ENCODE measurements around the gene CMTM4. TPM values are rescaled to one million over a fixed set of nuclear protein-coding genes. Genes with fewer than 3 reads are reported as not detected.

The CMTM4 gene
- total and polyA plus RNA-seq, 2 of the 4 experiments (the other 2 are of a cell fraction): 9.0 to 14.5 TPM

DNA sequence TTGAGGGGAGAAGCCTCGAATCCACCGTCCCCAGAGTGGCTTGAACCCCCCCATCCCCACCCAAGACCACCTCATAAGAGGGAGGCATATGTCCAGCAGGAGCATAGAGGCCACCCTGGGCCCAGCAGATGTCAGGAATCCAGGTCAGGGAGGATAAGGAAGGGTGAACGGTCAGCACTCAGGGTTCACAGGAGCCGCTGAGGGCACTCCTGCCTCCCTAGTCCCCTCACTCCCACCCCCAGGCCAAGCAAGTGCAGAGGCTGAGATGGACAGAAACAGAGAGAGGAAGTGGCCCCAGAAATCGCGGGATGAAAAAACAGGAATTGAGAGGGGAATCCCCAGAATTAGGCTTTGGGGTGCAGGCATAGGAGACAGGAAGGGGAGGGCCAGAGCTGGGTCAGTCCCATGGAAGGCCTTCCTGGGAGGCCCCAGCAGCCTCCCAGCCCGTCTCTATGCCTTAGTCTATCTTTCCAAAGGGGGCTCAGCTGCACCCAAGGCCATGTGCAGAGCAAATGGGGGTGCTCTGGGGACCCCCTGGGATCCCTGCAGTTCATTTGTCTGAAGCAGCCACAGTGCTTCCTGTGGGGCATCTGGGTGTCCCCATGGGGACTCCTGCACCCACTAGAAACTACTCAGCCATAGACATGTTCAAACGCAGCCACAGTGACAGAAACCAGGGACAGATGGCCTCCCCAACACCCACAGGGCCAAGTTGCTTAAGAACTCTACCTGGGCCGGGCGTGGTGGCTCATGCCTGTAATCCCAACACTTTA, 90.4 kb downstream of the CMTM4 start (continued):
- TF ChIP-seq POLR2A (IDR thresholded peaks at IDR 0.05; ENCODE audit: low read depth, low read length) (no peak), RFX5 (IDR thresholded peaks at IDR 0.05; ENCODE audit: low read depth, low read length) (no peak)

GRCh38 chr16:66605177-66605978, 91.2 kb downstream of the CMTM4 start:
- Histone ChIP-seq H3K9me1 (ENCODE audit: insufficient read depth, low read length) (peaks cover 10% of the 10 kb centered on the region), H3K4me2 (ENCODE audit: low read depth, low read length) (peak overlapping the region; percentile 81), H2BK15ac (ENCODE audit: low read depth, low read length) (no peak overlapping the region; the same call in 2 of the 3 replicates), H3K4me1 (ENCODE audit: control insufficient read depth, insufficient read depth, low read length) (peaks cover 21% of the 10 kb centered on the region), H2AK9ac (replicated peaks; ENCODE audit: low read depth, low read length, poor library complexity) (peak overlapping the region; percentile 94), H3K56ac (ENCODE audit: extremely low read depth, insufficient read depth, low read length) (no peak overlapping the region), H2BK20ac (ENCODE audit: low read depth, low read length) (no peak overlapping the region), H3K9me3 (ENCODE audit: control insufficient read depth, insufficient read depth, low read length) (peaks cover 5% of the 10 kb centered on the region; the same call in 1 of the 2 replicates), H3K79me1 (ENCODE audit: low read depth in 1 of 2, low read length in 2 of 2) (peaks cover 13 to 55% of the 10 kb centered on the region in 2 experiments), H3K4ac (ENCODE audit: low read depth, low read length) (peak overlapping the region; percentile 89), H3K18ac (ENCODE audit: low read depth, low read length) (peak overlapping the region; percentile 17; the same call in 1 of the 2 replicates), H3K27me3 (ENCODE audit: control insufficient read depth, insufficient read depth, low read length) (no peaks in the 10 kb centered on the region), H4K20me1 (ENCODE audit: insufficient read depth, low read length) (peaks cover 17% of the 10 kb centered on the region), H3K36me3 (ENCODE audit: control insufficient read depth, insufficient read depth, low read length) (peaks cover 18% of the 10 kb centered on the region), H4K5ac (ENCODE audit: low read depth, low read length) (peak overlapping the region; percentile 56), H3K27ac (ENCODE audit: insufficient read depth, low read length) (peak overlapping the region; percentile 76), H4K91ac (ENCODE audit: insufficient read depth, low read depth, low read length) (peak overlapping the region; percentile 84), H2BK5ac (ENCODE audit: low read depth, low read length, poor library complexity, severe bottlenecking) (peak overlapping the region; percentile 53), H3K4me3 (ENCODE audit: insufficient read depth, low read depth, low read length) (peak overlapping the region; percentile 74), H2AFZ (replicated peaks; ENCODE audit: low read length, poor library complexity) (peak overlapping the region; percentile 88), H3K9ac (ENCODE audit: low read depth, low read length) (peak overlapping the region; percentile 58), H3K23ac (ENCODE audit: low read depth, low read length) (peak overlapping the region; percentile 58), H3K14ac (replicated peaks; ENCODE audit: low read depth, low read length) (peak overlapping the region; percentile 48), H4K8ac (ENCODE audit: low read depth in 2 of 2, low read length in 2 of 2) (peak overlapping the region; percentile 34 to 57; a peak in 1 of 4 replicates), H2AK5ac (ENCODE audit: low read depth, low read length) (peak overlapping the region; percentile 93), H2BK120ac (ENCODE audit: low read depth, low read length) (peak overlapping the region; percentile 18; the same call in 1 of the 2 replicates)
- POLR2A ChIA-PET (ENCODE audit: unreplicated experiment): no interaction called here
- ATAC-seq (ENCODE audit: low read depth) (peak; percentile 50), DNase-seq (peak; percentile 34)
- in situ Hi-C loops (cut with MboI; ENCODE audit: low sequenced_read_pairs) (no loop called here), intact Hi-C loops (cut with micrococcal nuclease) (loop anchor here (2.0 to 5.0 kb wide), 3 partner anchors 53 to 137 kb away; partner anchors contain the start of gene CKLF), dilution Hi-C loops (cut with HindIII; ENCODE audit: low sequenced_read_pairs, unreplicated experiment) (no loop called here)
- WGBS, 2 experiments (ENCODE audit: extremely low coverage in 2 of 2, insufficient read length in 1 of 2): 1% methylated on average over 33 of the region's 61 CpGs; no CpG with 5 or more reads in 1 of the 2 experiments
- TF ChIP-seq POLR2A (IDR thresholded peaks at IDR 0.05; ENCODE audit: low read depth, low read length) (peak; percentile 70; the same call in 1 of the 2 replicates), CHD1 (IDR thresholded peaks at IDR 0.05; ENCODE audit: low read depth, low read length) (no peak), MAZ (IDR thresholded peaks at IDR 0.05; ENCODE audit: borderline replicate concordance, low read depth, low read length) (peak; percentile 76)
- CTCF ChIA-PET: no interaction called here
- no TSS peak for BruUV-seq (replicated peaks)

Measured in IMR-90 (cell line).